Panc1 (cell line): ENCODE results near the gene GHDC.

Experiments used
- SIN3A ChIP-seq: IDR thresholded peaks from 2 replicates; pipeline ENCODE4 v1.6.1; 2012; ENCODE audit warnings: low read depth, mild to moderate bottlenecking, low read length, moderate library complexity, borderline replicate concordance; ENCODE audit not compliant: insufficient read depth
- TCF7L2 ChIP-seq: IDR thresholded peaks from 2 replicates; pipeline ENCODE4 v1.6.1; 2011; ENCODE audit warnings: mild to moderate bottlenecking, low read depth, low read length, inconsistent platforms
- TF ChIP-seq, protein P1 (sequence below): fragments of 450-650 bp; IDR thresholded peaks from 2 replicates; pipeline ENCODE4 v1.5.1; 2017; ENCODE audit warnings: mild to moderate bottlenecking

DNA sequence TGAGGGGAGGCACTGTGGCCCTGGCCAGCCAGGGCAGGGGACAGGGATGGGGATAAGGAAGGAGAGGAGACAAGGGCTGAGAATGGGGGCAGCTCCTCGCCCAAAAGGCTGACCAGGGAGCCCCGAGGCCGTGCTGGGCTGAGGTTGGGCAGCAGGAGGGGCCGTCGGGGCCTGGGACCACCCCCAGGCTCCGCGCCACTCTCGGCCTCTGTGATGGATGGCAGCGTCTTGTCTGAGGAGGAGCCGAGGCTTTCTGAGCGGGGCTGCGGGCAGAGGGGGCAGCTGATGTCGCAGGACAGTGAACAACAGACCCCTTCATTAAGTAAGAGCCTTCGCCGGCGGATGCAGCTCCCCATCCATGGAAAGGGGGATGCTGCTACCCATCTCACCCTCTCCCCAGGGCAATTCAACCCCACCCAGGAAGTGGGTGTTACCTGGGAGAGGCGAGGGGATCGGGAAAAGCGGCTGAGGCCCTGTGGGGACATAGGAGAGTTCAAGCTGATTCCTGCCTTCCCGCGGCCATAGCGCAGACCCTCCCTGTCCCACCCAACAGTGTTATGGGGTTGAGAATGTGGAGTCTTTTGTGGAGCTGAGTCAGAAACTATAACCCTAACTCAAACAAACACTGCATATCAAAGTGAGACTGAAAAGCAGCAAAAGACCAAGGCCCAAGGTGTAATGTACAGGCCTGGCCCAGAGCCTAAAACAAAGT lies 30.4 kb downstream of the GHDC start:
- TF ChIP-seq SIN3A (no peak), TCF7L2 (no peak)
- TF ChIP-seq, protein P1, sequence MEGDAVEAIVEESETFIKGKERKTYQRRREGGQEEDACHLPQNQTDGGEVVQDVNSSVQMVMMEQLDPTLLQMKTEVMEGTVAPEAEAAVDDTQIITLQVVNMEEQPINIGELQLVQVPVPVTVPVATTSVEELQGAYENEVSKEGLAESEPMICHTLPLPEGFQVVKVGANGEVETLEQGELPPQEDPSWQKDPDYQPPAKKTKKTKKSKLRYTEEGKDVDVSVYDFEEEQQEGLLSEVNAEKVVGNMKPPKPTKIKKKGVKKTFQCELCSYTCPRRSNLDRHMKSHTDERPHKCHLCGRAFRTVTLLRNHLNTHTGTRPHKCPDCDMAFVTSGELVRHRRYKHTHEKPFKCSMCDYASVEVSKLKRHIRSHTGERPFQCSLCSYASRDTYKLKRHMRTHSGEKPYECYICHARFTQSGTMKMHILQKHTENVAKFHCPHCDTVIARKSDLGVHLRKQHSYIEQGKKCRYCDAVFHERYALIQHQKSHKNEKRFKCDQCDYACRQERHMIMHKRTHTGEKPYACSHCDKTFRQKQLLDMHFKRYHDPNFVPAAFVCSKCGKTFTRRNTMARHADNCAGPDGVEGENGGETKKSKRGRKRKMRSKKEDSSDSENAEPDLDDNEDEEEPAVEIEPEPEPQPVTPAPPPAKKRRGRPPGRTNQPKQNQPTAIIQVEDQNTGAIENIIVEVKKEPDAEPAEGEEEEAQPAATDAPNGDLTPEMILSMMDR, result no peak
